Measurements from ENCODE around the gene POGLUT2.
"Not testable (repeated sequence)": the region's sequence is repeated elsewhere in the genome, so short reads cannot be mapped to it uniquely, and the experiment has no call there.

POGLUT2 gene

GRCh38 chr13:102805680-102806079 is 6.9 kb upstream of the POGLUT2 start:
- DNase-seq (ENCODE audit: low read depth) = no peak

- no peak for DNase-seq (ENCODE audit: low read depth)
These were observed 1.6 kb upstream of the POGLUT2 start for GRCh38 chr13:102800145-102801041.

GRCh38 chr13:102799426-102800144 is 809 bp upstream of the POGLUT2 start:
- DNase-seq (ENCODE audit: low read depth) = no peak

- no peak for DNase-seq (ENCODE audit: low read depth)
These were observed 5.0 kb downstream of the POGLUT2 start for GRCh38 chr13:102793611-102794355.

- DNase-seq (ENCODE audit: low read depth) = no peak
These were observed 6.4 kb downstream of the POGLUT2 start for GRCh38 chr13:102792396-102792795.

- no peak for DNase-seq (ENCODE audit: low read depth)
These were observed 10.1 kb downstream of the POGLUT2 start for GRCh38 chr13:102788683-102789082.

- no peak for DNase-seq (ENCODE audit: low read depth)
These were observed 14.3 kb downstream of the POGLUT2 start for GRCh38 chr13:102784483-102784882.

- DNase-seq (ENCODE audit: low read depth) = no peak
These were observed 17.2 kb downstream of the POGLUT2 start for GRCh38 chr13:102781591-102781990.

GRCh38 chr13:102780656-102781055 is 18.1 kb downstream of the POGLUT2 start:
- DNase-seq (ENCODE audit: low read depth) = not testable (repeated sequence)

GRCh38 chr13:102779436-102780159 is 19.2 kb downstream of the POGLUT2 start:
- no peak for DNase-seq (ENCODE audit: low read depth)

- no peak for DNase-seq (ENCODE audit: low read depth)
These were observed 21.0 kb downstream of the POGLUT2 start for GRCh38 chr13:102777736-102778135.

- DNase-seq (ENCODE audit: low read depth) = no peak
These were observed 22.5 kb downstream of the POGLUT2 start for GRCh38 chr13:102776271-102776670.

GRCh38 chr13:102774591-102775520 is 23.9 kb downstream of the POGLUT2 start:
- no peak for DNase-seq (ENCODE audit: low read depth)

GRCh38 chr13:102774214-102774568 is 24.6 kb downstream of the POGLUT2 start:
- DNase-seq (ENCODE audit: low read depth) = no peak

- DNase-seq (ENCODE audit: low read depth) = no peak
These were observed 25.1 kb downstream of the POGLUT2 start, which contains the start of gene TEX30 for GRCh38 chr13:102773441-102774213. TEX30 (minus strand) TSS chr13:102773786; CDS start chr13:102770026, 3,760 bp downstream.

GRCh38 chr13:102772042-102772425 is 26.7 kb downstream of the POGLUT2 start:
- DNase-seq (ENCODE audit: low read depth) = no peak

GRCh38 chr13:102771298-102772041 is 27.3 kb downstream of the POGLUT2 start:
- DNase-seq (ENCODE audit: low read depth) = no peak

GRCh38 chr13:102770435-102770834 is 28.3 kb downstream of the POGLUT2 start:
- no peak for DNase-seq (ENCODE audit: low read depth)

GRCh38 chr13:102769679-102770078 is 29.1 kb downstream of the POGLUT2 start:
- DNase-seq (ENCODE audit: low read depth) = no peak
